Spleen (tissue), 7 donors: Measurements from ENCODE around the gene KCNRG.

ENCODE experiments used
- POLR2A ChIP-seq, 3 donors: fragments of 450-650 bp; IDR thresholded peaks; one replicate each; pipeline ENCODE4 v1.5.1; 2017; ENCODE audit warnings: antibody characterized with exemption in 3 of 3, mild to moderate bottlenecking in 1 of 3
- TF ChIP-seq, protein P1 (sequence below), 11 experiments: fragments of 200-600 bp in 7 of 11; fragments of 450-650 bp in 4 of 11; sonication (generic) in 4 of 11; IDR thresholded peaks in 8 of 11; conservative IDR thresholded peaks in 3 of 11; 1 replicate in 7 of 11; 2 replicates in 4 of 11; pipeline versions ENCODE4 v1.4.0 to v1.8.0; 2016 to 2021; ENCODE audit warnings: antibody characterized with exemption in 11 of 11, inconsistent platforms in 4 of 11, mild to moderate bottlenecking in 1 of 11
- donor health status: DM: no; HTN: no; CAD: no; lungs with moderate emphysema.
- donor health status: DM: no; HTN: no; CAD: no.
- donor health status: DM: no; HTN: no; CAD: no.

DNA sequence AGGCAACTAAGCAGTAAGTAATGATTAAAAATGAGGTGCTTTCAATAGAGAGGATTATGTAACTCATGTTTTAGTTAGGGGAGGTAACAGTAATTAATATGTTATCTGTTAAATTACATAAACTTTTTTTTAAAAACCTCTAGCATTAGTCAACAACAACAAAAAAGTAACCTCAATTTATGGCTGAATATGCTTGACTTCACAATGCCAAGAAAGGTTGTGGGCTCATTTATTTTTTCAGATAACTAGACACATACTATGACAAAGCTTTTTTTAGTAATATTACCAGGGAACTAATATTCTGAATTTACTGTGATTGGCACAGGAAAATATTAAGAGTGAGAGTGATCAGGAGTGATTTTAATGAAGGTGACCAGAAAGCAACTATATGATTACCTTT, 54.9 kb downstream of the KCNRG start:
- no peak for TF ChIP-seq POLR2A (IDR thresholded peaks at IDR 0.05)
- TF ChIP-seq, protein P1, sequence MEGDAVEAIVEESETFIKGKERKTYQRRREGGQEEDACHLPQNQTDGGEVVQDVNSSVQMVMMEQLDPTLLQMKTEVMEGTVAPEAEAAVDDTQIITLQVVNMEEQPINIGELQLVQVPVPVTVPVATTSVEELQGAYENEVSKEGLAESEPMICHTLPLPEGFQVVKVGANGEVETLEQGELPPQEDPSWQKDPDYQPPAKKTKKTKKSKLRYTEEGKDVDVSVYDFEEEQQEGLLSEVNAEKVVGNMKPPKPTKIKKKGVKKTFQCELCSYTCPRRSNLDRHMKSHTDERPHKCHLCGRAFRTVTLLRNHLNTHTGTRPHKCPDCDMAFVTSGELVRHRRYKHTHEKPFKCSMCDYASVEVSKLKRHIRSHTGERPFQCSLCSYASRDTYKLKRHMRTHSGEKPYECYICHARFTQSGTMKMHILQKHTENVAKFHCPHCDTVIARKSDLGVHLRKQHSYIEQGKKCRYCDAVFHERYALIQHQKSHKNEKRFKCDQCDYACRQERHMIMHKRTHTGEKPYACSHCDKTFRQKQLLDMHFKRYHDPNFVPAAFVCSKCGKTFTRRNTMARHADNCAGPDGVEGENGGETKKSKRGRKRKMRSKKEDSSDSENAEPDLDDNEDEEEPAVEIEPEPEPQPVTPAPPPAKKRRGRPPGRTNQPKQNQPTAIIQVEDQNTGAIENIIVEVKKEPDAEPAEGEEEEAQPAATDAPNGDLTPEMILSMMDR (IDR thresholded peaks at IDR 0.05 in 8 of 11, conservative IDR thresholded peaks at IDR 0.05 in 3 of 11) = no peak
